SK-N-SH (cell line): Measurements from ENCODE around the gene PFKP. TPM values are rescaled to one million over a fixed set of nuclear protein-coding genes. Genes with fewer than 3 reads are reported as not detected.

ENCODE experiments used
- CTCF ChIA-PET: fragments of 300-600, 350-600 bp; formaldehyde crosslinking; extraction: SDS; loops from one replicate; lab custom pipeline; 2021; lab: Yijun Ruan, JAX
- POLR2A ChIA-PET: fragments of 350-600 bp; sonication (Branson Sonifier 250); formaldehyde crosslinking; extraction: SDS; loops from one replicate; lab custom pipeline; 2020; ENCODE audit warnings: antibody characterized with exemption, inconsistent platforms; lab: Yijun Ruan, JAX
- DNase-seq: peaks from one replicate; pipeline ENCODE4 v3.0.0; 2012
- H2AFZ ChIP-seq: fragments of 200-600 bp; sonication (generic); 2 replicates; pipeline ENCODE4 v1.8.1; 2016; ENCODE audit warnings: antibody characterized with exemption, mild to moderate bottlenecking, low read depth
- H3F3A ChIP-seq: fragments of 200-600 bp; sonication (generic); replicated peaks from 2 replicates; pipeline ENCODE3; 2016; ENCODE audit warnings: antibody characterized with exemption, mild to moderate bottlenecking; ENCODE audit not compliant: insufficient read depth
- H3K27ac ChIP-seq, 2 experiments: fragments of 200-500 bp in 1 of 2; fragments of 200-600 bp in 1 of 2; sonication (Bioruptor generic) in 1 of 2; sonication (generic), shearing (Covaris generic) in 1 of 2; 2 replicates each; pipeline versions ENCODE4 v1.5.1 to v1.6.1; 2014 to 2016; ENCODE audit warnings: low read depth in 2 of 2, inconsistent platforms in 1 of 2, low read length in 1 of 2, mild to moderate bottlenecking in 1 of 2, mixed read lengths in 1 of 2
- H3K27me3 ChIP-seq: fragments of 200-600 bp; sonication (generic), shearing (Covaris generic); 2 replicates; pipeline ENCODE4 v1.6.1; 2016; ENCODE audit warnings: mixed run types; ENCODE audit not compliant: insufficient read depth
- H3K36me3 ChIP-seq, 2 experiments: fragments of 200-500 bp in 1 of 2; fragments of 200-600 bp in 1 of 2; sonication (Bioruptor generic) in 1 of 2; sonication (generic) in 1 of 2; replicated peaks in 1 of 2; 2 replicates each; pipeline versions ENCODE3 to v1.5.1; 2014 to 2016; ENCODE audit warnings: low read length in 1 of 2, mild to moderate bottlenecking in 1 of 2; ENCODE audit not compliant: insufficient read depth in 2 of 2, control insufficient read depth in 1 of 2
- H3K4me1 ChIP-seq, 2 experiments: fragments of 200-500 bp in 1 of 2; fragments of 200-600 bp in 1 of 2; sonication (Bioruptor generic) in 1 of 2; sonication (generic), shearing (Covaris generic) in 1 of 2; 2 replicates each; pipeline versions ENCODE4 v1.5.1 to v1.6.1; 2014 to 2016; ENCODE audit warnings: low read depth in 1 of 2, low read length in 1 of 2, mixed run types in 1 of 2; ENCODE audit not compliant: insufficient read depth in 2 of 2, control insufficient read depth in 1 of 2
- H3K4me2 ChIP-seq: fragments of 200-600 bp; sonication (generic), shearing (Covaris generic); 2 replicates; pipeline ENCODE4 v1.6.1; 2017; ENCODE audit warnings: mixed run types
- H3K4me3 ChIP-seq, 2 experiments: fragments of 200-500 bp in 1 of 2; fragments of 200-600 bp in 1 of 2; sonication (Bioruptor generic) in 1 of 2; sonication (generic), shearing (Covaris generic) in 1 of 2; 2 replicates each; pipeline versions ENCODE4 v1.5.1 to v1.8.1; 2014 to 2016; ENCODE audit warnings: low read depth in 2 of 2, inconsistent platforms in 1 of 2, low read length in 1 of 2, mild to moderate bottlenecking in 1 of 2, mixed read lengths in 1 of 2, moderate library complexity in 1 of 2
- H3K79me2 ChIP-seq: fragments of 200-600 bp; sonication (generic); 2 replicates; pipeline ENCODE4 v1.8.1; 2017; ENCODE audit warnings: mild to moderate bottlenecking; ENCODE audit not compliant: insufficient read depth
- H3K9ac ChIP-seq: fragments of 200-600 bp; sonication (generic); 2 replicates; pipeline ENCODE4 v1.6.1; 2017; ENCODE audit warnings: mixed run types
- H3K9me2 ChIP-seq: fragments of 200-600 bp; sonication (generic); 2 replicates; pipeline ENCODE4 v1.6.1; 2017; ENCODE audit warnings: mixed run types
- H3K9me3 ChIP-seq: fragments of 200-600 bp; sonication (generic); 2 replicates; pipeline ENCODE4 v1.6.1; 2017; ENCODE audit warnings: mixed run types, mild to moderate bottlenecking, moderate library complexity
- H4K20me1 ChIP-seq: fragments of 200-600 bp; sonication (generic); 2 replicates; pipeline ENCODE4 v1.6.1; 2017; ENCODE audit warnings: mild to moderate bottlenecking, mixed run types; ENCODE audit not compliant: insufficient read depth
- CHD2 ChIP-seq: fragments of 150-350 bp; IDR thresholded peaks from 2 replicates; pipeline ENCODE4 v1.6.1; 2018; ENCODE audit warnings: low read length; ENCODE audit not compliant: partially characterized antibody
- ELF1 ChIP-seq: IDR thresholded peaks from 2 replicates; pipeline ENCODE4 v1.4.0; 2012
- FOXJ3 ChIP-seq: sonication (generic); formaldehyde crosslinking; IDR thresholded peaks from 2 replicates; pipeline ENCODE4 v1.5.1; 2020; ENCODE audit warnings: mild to moderate bottlenecking, missing genetic modification reagents
- FOXM1 ChIP-seq: IDR thresholded peaks from 2 replicates; pipeline ENCODE4 v1.4.0; 2012; ENCODE audit warnings: low read depth, mild to moderate bottlenecking
- MXI1 ChIP-seq: IDR thresholded peaks from 2 replicates; pipeline ENCODE4 v1.6.1; 2012; ENCODE audit warnings: mild to moderate bottlenecking, low read depth, low read length, improper control_type of control experiment
- NFIC ChIP-seq: IDR thresholded peaks from 2 replicates; pipeline ENCODE4 v1.4.0; 2012; ENCODE audit warnings: borderline replicate concordance
- NRF1 ChIP-seq: IDR thresholded peaks from 2 replicates; pipeline ENCODE4 v1.6.1; 2012; ENCODE audit warnings: low read depth, mild to moderate bottlenecking, low read length
- POLR2AphosphoS5 ChIP-seq: IDR thresholded peaks from 2 replicates; pipeline ENCODE4 v1.6.1; 2012; ENCODE audit warnings: low read depth, low read length
- TAF1 ChIP-seq: IDR thresholded peaks from 2 replicates; pipeline ENCODE4 v1.6.1; 2012; ENCODE audit warnings: low read depth, mild to moderate bottlenecking, low read length, moderate library complexity, borderline replicate concordance
- YY1 ChIP-seq: IDR thresholded peaks from 2 replicates; pipeline ENCODE4 v1.4.0; 2012; ENCODE audit warnings: low read depth, mild to moderate bottlenecking
- WGBS: methylation state at CpG from one replicate; pipeline ENCODE4 v1.1.6; 2017; ENCODE audit warnings: low lambda C conversion rate; 5-methylcytosine and 5-hydroxymethylcytosine counted together
- polyA plus RNA-seq, 3 experiments: library from polyadenylated mRNA; depleted of rRNA; stranded (reverse); fragments of >200 nt; gene quantifications; 2 replicates each; pipeline ENCODE4 v1.2.3, GENCODE V29; 2012
- TF ChIP-seq, protein P1 (sequence below): IDR thresholded peaks from 2 replicates; pipeline ENCODE4 v1.4.0; 2012; ENCODE audit warnings: low read depth, borderline replicate concordance
- TF ChIP-seq, protein P2 (sequence below): fragments of 150-350 bp; IDR thresholded peaks from 2 replicates; pipeline ENCODE4 v1.6.1; 2016; ENCODE audit warnings: mild to moderate bottlenecking, low read depth, low read length
- TF ChIP-seq, protein P3 (sequence below): fragments of 200-600 bp; sonication (generic); IDR thresholded peaks from 2 replicates; pipeline ENCODE4 v1.6.1; 2017; ENCODE audit warnings: antibody characterized with exemption, mild to moderate bottlenecking, moderate library complexity
- TF ChIP-seq, protein P4 (sequence below): IDR thresholded peaks from 2 replicates; pipeline ENCODE4; 2012
- TF ChIP-seq, protein P5 (sequence below): IDR thresholded peaks from 2 replicates; pipeline ENCODE4 v1.4.0; 2012; ENCODE audit warnings: low read depth

The PFKP gene
- polyA plus RNA-seq, 1 of the 3 experiments (the other 2 are of a cell fraction), result 175 TPM

DNA sequence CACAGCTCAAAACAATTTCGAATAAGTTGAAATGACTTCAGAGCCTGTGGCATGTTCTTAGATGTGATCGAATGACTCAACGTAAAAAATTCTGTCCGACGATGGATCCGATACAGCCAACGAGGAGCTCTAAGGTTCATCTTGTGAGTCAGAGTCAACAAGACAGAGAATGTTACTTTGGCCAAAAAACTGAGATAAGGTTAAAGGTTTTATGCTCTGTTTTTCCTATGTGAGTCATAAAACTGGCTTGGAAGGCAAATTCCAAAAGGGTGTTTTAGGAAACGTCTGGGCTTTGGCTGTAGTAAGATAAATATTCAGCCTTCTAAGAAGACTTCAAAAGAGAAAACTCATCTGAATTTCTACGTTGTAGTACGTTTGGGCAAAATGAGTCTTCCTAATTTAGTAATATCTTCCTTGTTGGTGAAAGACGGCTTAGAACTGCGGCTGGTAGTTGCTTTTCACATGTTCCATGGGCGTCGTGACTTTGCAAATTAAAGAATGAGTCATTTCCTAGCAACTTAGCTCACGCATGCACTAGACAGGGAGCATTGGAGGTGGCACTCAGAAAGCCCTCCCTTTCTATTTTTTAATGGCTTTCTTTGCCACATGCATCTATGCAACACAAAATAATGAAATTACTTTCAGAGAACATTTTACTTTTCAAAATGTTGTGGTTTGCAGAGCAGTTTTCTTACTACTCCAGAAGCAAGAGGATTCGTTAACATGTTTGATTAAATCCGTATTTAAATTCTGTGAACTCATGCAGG lies 28.2 kb downstream of the PFKP start (continued):
- TF ChIP-seq, protein P1, sequence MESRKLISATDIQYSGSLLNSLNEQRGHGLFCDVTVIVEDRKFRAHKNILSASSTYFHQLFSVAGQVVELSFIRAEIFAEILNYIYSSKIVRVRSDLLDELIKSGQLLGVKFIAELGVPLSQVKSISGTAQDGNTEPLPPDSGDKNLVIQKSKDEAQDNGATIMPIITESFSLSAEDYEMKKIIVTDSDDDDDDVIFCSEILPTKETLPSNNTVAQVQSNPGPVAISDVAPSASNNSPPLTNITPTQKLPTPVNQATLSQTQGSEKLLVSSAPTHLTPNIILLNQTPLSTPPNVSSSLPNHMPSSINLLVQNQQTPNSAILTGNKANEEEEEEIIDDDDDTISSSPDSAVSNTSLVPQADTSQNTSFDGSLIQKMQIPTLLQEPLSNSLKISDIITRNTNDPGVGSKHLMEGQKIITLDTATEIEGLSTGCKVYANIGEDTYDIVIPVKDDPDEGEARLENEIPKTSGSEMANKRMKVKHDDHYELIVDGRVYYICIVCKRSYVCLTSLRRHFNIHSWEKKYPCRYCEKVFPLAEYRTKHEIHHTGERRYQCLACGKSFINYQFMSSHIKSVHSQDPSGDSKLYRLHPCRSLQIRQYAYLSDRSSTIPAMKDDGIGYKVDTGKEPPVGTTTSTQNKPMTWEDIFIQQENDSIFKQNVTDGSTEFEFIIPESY, result peak; percentile 55; the same call in 1 of the 2 replicates
- TF ChIP-seq POLR2AphosphoS5, result peak; percentile 70; the same call in 1 of the 2 replicates
- TF ChIP-seq, protein P2, sequence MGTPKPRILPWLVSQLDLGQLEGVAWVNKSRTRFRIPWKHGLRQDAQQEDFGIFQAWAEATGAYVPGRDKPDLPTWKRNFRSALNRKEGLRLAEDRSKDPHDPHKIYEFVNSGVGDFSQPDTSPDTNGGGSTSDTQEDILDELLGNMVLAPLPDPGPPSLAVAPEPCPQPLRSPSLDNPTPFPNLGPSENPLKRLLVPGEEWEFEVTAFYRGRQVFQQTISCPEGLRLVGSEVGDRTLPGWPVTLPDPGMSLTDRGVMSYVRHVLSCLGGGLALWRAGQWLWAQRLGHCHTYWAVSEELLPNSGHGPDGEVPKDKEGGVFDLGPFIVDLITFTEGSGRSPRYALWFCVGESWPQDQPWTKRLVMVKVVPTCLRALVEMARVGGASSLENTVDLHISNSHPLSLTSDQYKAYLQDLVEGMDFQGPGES, result no peak
- no peak for TF ChIP-seq YY1
- TF ChIP-seq NFIC, result peak; percentile 96
- no peak for TF ChIP-seq FOXJ3 (CRISPR knock-in tag)
- TF ChIP-seq, protein P3, sequence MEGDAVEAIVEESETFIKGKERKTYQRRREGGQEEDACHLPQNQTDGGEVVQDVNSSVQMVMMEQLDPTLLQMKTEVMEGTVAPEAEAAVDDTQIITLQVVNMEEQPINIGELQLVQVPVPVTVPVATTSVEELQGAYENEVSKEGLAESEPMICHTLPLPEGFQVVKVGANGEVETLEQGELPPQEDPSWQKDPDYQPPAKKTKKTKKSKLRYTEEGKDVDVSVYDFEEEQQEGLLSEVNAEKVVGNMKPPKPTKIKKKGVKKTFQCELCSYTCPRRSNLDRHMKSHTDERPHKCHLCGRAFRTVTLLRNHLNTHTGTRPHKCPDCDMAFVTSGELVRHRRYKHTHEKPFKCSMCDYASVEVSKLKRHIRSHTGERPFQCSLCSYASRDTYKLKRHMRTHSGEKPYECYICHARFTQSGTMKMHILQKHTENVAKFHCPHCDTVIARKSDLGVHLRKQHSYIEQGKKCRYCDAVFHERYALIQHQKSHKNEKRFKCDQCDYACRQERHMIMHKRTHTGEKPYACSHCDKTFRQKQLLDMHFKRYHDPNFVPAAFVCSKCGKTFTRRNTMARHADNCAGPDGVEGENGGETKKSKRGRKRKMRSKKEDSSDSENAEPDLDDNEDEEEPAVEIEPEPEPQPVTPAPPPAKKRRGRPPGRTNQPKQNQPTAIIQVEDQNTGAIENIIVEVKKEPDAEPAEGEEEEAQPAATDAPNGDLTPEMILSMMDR, result no peak
- TF ChIP-seq CHD2, result no peak
- no peak for TF ChIP-seq ELF1
- TF ChIP-seq NRF1, result no peak
- no peak for TF ChIP-seq MXI1

DNA sequence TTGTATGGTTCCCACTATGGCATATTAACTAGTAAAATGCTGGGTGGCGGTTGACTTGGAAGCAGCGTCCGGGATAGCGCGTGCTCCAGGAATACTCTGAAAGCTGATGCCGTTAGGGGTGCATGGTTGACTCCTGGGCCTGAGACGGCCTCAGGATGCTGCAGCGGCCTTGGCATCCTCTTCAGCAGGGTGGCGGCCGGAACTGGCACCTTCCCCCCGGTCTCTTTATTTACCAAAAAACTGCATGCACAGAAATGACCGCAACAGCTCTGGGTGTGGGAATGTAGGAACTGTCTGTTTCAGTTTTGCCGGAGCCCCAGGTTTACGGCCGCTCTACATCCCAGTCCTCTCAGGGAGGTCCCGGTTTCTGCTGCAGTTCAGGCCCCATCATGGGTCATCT lies 28.8 kb downstream of the PFKP start:
- no peak for TF ChIP-seq FOXM1
- TF ChIP-seq TAF1, result no peak
- TF ChIP-seq, protein P4, sequence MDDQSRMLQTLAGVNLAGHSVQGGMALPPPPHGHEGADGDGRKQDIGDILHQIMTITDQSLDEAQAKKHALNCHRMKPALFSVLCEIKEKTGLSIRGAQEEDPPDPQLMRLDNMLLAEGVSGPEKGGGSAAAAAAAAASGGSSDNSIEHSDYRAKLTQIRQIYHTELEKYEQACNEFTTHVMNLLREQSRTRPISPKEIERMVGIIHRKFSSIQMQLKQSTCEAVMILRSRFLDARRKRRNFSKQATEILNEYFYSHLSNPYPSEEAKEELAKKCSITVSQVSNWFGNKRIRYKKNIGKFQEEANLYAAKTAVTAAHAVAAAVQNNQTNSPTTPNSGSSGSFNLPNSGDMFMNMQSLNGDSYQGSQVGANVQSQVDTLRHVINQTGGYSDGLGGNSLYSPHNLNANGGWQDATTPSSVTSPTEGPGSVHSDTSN, result no peak
- TF ChIP-seq, protein P5, sequence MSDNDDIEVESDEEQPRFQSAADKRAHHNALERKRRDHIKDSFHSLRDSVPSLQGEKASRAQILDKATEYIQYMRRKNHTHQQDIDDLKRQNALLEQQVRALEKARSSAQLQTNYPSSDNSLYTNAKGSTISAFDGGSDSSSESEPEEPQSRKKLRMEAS, result no peak
- Histone ChIP-seq H3K9ac (peak overlapping the region; percentile 68), H3K9me2 (no peaks in the 10 kb centered on the region), H3K27ac (peak overlapping the region; percentile 75 to 97), H2AFZ (no peak overlapping the region), H3K36me3 (peaks cover 11 to 32% of the 10 kb centered on the region in 2 experiments), H3K79me2 (peaks cover 80% of the 10 kb centered on the region), H3K27me3 (no peaks in the 10 kb centered on the region), H3K4me1 (peaks cover 16 to 46% of the 10 kb centered on the region in 2 experiments), H3K4me3 (peak overlapping the region in 1 of 2 experiments; percentile 40; a peak in 2 of 4 replicates), H4K20me1 (no peaks in the 10 kb centered on the region), H3K9me3 (no peaks in the 10 kb centered on the region), H3F3A (peaks cover 41% of the 10 kb centered on the region), H3K4me2 (peak overlapping the region; percentile 77)
- 36% methylated on average over 11 of the region's 16 CpGs for WGBS
- POLR2A ChIA-PET, result no interaction called here
- CTCF ChIA-PET, result no interaction called here
- no peak for DNase-seq
